ENCODE results near the gene ORC1.

The ORC1 gene

DNA sequence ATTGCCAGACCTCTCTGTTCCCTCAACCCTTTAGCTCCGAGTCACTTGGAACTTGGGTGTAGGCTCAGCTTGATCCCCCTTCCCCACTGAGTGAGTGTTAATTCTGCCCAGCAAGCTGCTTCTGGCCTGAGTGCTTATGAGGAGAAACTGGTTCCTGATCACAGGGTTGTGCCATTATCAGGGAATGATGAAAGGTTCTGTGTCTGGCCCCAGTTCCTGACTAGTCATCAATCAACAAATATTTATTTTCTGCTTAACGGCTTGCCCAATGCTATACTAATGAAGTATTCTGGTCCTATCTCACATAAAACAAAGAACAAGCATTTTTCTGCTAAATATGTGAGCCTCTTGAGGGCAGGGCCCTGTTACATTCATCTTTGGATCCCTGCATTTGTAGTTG lies 59.0 kb downstream of the ORC1 start:
- DNase-seq (ENCODE audit: low read depth in 2 of 2), result no peak

DNA sequence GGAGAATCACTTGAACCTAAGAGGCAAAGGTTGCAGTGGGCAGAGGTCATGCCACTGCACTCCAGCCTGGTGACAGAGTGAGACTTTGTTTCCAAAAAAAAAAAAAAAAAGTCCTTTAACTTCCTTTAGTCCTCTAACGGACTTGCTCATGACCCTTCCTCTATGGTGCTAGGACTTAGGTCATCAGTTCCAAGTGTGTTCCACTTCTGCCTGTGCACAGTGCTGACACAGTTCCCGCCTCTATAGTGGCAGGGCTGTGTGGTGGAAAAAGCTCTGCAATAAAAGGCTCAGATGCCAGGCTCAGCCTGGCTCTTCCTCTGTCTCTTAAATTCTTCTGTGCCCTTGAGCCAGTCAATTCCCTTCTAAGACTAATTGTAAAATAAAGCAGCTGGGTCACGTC lies 60.2 kb downstream of the ORC1 start:
- DNase-seq (ENCODE audit: low read depth in 2 of 2), result no peak

DNA sequence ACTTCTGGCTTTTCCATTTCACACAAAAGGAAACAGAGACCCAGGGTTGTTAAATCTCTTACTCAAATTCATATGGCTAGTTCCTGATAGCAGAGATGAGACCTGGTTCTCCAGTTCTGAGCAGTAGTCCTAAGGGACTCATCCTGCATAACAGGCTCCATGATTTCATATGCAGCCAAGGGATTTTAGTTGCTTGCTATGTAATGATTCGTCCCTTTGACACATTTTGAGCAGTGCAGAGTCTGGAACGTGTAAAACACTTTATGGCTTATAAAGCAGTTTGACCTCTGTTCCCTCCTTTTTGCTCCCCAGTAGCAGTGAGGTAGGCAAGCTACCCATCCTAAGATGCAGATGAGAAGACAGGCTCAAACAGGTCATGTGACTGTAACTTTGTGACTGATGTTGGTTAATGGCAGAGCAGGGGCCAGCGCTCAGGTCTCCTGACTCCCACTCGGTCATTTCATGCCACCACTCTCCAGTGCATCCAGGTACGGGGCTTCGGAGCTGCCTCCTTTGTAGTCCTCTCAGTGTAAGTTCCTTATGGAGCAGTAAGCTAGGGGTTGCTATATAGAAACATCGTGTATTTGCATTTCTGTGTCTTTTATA lies 62.5 kb downstream of the ORC1 start:
- DNase-seq (ENCODE audit: low read depth in 2 of 2), result no peak

DNA sequence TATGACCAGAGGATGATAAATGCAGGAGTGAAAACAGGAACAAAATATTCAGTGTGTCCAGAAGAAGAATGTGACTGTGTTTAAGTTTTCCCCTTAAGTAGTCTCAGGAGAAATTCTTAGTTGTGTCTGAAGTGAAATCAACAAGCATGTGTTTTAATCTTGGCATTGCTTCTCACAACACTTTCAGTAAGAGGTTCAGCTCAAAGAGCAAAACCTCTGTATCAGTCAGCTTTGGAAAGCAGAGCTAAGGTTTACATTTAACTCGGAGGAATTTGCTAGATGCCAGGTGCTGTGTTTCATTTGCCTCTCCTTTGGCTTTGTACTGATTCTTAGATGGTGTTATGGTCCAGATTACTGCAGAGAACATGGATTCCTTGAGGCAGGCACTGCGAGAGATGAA lies 66.8 kb downstream of the ORC1 start:
- no peak for DNase-seq (ENCODE audit: low read depth in 2 of 2)

DNA sequence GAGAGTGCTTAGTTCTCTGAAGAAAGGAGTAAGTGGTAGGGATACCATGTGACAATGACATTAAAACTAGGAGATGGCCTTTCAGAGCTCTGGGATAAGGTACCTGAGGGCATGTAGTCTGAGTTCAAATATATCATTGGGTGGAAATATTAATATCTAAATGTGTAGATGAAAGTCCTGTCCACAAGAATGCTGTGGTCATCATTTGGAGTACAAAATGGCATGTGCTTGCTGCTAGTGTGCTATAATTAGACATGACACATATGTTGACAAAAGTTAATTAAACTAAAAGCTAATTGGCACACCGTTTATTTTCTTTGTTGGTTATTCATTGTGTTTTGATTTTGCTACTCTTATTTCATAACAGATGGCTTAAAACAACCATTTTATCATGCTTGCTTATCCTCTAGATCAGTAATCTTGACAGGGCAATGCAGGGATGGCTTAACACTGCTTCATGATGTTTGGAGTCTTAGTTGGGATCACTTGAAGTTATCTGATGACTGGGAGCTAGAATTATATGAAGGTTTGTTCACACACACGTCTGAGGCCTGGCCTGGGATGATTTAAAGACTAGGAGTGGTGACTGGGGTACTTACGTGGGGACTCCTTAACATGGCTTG lies 69.2 kb downstream of the ORC1 start:
- DNase-seq (ENCODE audit: low read depth in 2 of 2), result no peak

DNA sequence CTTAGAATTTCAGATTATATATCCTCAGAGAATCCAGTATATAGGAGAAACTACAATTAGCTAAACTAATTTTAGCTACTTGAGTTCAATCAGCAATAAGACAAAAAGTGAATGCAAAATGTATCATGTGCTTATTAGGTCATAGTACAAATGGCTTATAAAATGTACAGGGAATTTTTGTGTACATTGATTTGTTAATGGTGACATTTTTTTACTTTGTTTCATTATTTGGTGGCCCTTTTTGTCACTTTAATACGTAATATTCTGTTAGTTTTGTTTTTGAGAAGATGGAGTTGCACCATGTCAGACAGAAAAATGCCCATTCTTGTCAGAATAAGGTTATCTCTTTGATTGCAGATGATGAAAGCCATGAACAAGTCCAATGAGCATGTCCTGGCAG lies 71.8 kb downstream of the ORC1 start:
- DNase-seq (ENCODE audit: low read depth in 2 of 2), result no peak

DNA sequence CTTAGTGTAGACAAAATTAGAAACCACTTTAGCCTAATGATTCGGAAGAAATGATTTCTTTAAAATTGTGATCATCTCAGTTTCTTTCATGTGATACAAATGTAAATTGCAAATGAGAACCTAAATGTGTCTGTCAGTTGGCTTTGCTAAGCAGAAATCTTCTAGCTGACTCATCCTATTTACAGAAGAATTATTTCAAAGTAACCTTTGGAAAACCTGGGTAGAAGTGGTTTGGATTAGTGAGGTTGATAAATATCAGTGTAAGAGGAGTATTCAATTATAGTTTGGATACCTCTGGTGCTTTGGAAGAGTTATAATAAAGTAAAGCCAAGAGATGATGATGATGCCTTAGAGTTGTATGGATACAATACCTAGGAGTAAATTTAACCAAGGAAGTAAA lies 75.6 kb downstream of the ORC1 start:
- DNase-seq (ENCODE audit: low read depth in 2 of 2), result no peak

DNA sequence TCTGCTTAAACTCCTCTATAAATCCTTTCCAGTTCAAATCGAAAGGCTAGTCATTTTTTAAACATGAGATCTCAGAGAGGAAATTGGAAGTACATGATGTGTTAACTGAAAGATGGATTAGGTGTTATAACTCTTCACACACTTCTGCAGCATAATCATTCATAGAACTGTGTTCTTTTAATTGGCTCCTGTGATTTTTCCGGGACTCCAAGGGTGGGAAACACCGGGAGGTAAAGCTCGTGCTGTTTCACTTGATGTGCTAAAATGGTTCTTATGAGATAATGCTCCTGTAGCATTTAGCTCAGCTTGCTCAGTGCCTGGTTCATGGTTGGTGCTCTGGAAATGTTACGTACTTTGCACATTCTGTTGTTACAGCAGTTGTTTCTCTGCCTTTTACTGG lies 78.4 kb downstream of the ORC1 start:
- DNase-seq (ENCODE audit: low read depth in 2 of 2), result no peak

DNA sequence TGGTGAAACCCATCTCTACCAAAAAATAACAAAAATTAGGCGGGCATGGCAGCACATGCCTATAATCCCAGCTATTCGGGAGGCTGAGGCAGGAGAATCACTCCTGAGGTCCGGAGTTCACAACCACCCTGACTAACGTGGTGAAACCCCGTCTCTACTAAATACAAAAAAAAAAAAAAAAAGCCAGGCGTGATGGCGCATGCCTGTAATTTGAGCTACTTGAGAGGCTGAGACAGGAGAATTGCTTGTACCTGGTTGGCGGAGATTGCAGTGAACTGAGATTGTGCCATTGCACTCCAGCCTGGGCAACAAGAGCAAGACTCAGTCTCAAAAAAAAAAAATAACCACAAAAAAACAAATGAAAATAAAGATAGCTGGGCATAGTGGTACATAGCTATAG lies 80.5 kb downstream of the ORC1 start:
- DNase-seq (ENCODE audit: low read depth in 2 of 2), result no peak

Measured in stimulated activated CD4-positive, alpha-beta T cell treated with anti-CD3 and anti-CD28 coated beads, Interleukin-12 subunit alpha, Interleukin-12 subunit beta, amount 100 ng/mL, for 24 hours (primary cell).